ENCODE measurements around the gene RSL24D1.

The RSL24D1 gene

DNA sequence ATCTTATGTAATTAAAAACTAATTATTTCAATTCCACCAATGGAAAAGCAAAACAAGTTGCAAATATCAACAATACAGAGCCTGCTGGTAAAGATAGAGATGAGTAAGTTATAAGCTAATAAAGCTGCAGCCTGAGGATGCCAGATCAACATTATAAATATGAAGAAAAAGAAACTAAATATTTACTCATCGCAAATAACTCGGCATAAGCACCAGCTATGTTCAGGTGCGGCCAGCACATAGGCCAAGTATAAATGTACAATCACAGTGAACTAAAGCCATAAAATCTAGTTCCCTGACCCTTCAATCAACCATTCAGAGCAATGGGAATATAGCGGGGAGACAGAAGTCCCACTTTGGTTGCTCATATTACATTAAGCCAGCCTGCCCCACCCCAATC, 7.7 kb upstream of the RSL24D1 start:
- H3K27me3 ChIP-seq (ENCODE audit: insufficient read depth, low read depth): no peaks in the 10 kb centered on the region
- H3K27ac ChIP-seq: no peak overlapping the region
- no peaks in the 10 kb centered on the region for H4K20me1 ChIP-seq (ENCODE audit: insufficient read depth)
- no peaks in the 10 kb centered on the region for H3K4me1 ChIP-seq (ENCODE audit: low read depth, poor library complexity, severe bottlenecking)
- no peak for TF ChIP-seq CTCF (conservative IDR thresholded peaks at IDR 0.05; ENCODE audit: low read depth, low read length)
- H3K9ac ChIP-seq: no peak overlapping the region
- no peak overlapping the region for H2AFZ ChIP-seq (ENCODE audit: low read depth)
- H3K79me2 ChIP-seq (ENCODE audit: insufficient read depth, low read depth): no peaks in the 10 kb centered on the region
- H3K4me3 ChIP-seq (IDR thresholded peaks at IDR 0.05; ENCODE audit: insufficient read depth, low read depth, low read length): no peak overlapping the region
- H3K36me3 ChIP-seq (ENCODE audit: insufficient read depth): no peaks in the 10 kb centered on the region; the same call in 1 of the 2 replicates
- no peak overlapping the region for H3K4me2 ChIP-seq

- H3K4me2 ChIP-seq: no peak overlapping the region
- H2AFZ ChIP-seq (ENCODE audit: low read depth): no peak overlapping the region
- H3K9ac ChIP-seq: no peak overlapping the region
- no peaks in the 10 kb centered on the region for H4K20me1 ChIP-seq (ENCODE audit: insufficient read depth)
- no peaks in the 10 kb centered on the region; the same call in 1 of the 2 replicates for H3K36me3 ChIP-seq (ENCODE audit: insufficient read depth)
- no peaks in the 10 kb centered on the region for H3K27me3 ChIP-seq (ENCODE audit: insufficient read depth, low read depth)
- peaks cover 10% of the 10 kb centered on the region for H3K4me1 ChIP-seq (ENCODE audit: low read depth, poor library complexity, severe bottlenecking)
- no peak overlapping the region for H3K4me3 ChIP-seq (IDR thresholded peaks at IDR 0.05; ENCODE audit: insufficient read depth, low read depth, low read length)
- H3K79me2 ChIP-seq (ENCODE audit: insufficient read depth, low read depth): no peaks in the 10 kb centered on the region
- H3K27ac ChIP-seq: no peak overlapping the region
- no peak for TF ChIP-seq CTCF (conservative IDR thresholded peaks at IDR 0.05; ENCODE audit: low read depth, low read length)
Observed at GRCh38 chr15:55202206-55202605, 5.5 kb upstream of the RSL24D1 start.

DNA sequence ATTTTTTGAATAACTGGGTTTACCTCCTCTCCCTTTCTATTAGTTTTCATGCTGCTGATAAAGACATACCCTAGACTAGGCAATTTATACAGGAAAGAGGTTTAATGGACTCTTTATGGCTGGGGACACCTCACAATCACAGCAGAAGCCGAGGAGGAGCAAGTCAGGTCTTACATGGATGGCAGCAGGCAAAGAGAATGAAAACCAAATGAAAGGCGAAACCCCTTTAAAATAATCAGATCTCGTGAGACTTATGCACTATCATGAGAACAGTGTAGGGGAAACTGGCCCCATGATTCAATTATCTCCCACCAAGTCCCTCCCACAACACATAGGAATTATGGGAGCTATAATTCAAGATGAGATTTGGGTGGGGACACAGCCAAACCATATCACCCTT, 2.0 kb upstream of the RSL24D1 start:
- no peak overlapping the region for H3K4me3 ChIP-seq (IDR thresholded peaks at IDR 0.05; ENCODE audit: insufficient read depth, low read depth, low read length)
- TF ChIP-seq CTCF (conservative IDR thresholded peaks at IDR 0.05; ENCODE audit: low read depth, low read length): no peak
- no peaks in the 10 kb centered on the region for H3K27me3 ChIP-seq (ENCODE audit: insufficient read depth, low read depth)
- H3K79me2 ChIP-seq (ENCODE audit: insufficient read depth, low read depth): peaks cover 29% of the 10 kb centered on the region
- no peak overlapping the region for H3K27ac ChIP-seq
- peaks cover 32% of the 10 kb centered on the region for H3K4me1 ChIP-seq (ENCODE audit: low read depth, poor library complexity, severe bottlenecking)
- no peak overlapping the region for H2AFZ ChIP-seq (ENCODE audit: low read depth)
- no peak overlapping the region for H3K9ac ChIP-seq
- H4K20me1 ChIP-seq (ENCODE audit: insufficient read depth): peaks cover 5% of the 10 kb centered on the region
- no peak overlapping the region for H3K4me2 ChIP-seq
- H3K36me3 ChIP-seq (ENCODE audit: insufficient read depth): no peaks in the 10 kb centered on the region

- Histone ChIP-seq H3K9ac (peak overlapping the region; percentile 89; the same call in 1 of the 2 replicates), H3K79me2 (ENCODE audit: insufficient read depth, low read depth) (peaks cover 38% of the 10 kb centered on the region), H4K20me1 (ENCODE audit: insufficient read depth) (peaks cover 12% of the 10 kb centered on the region), H2AFZ (ENCODE audit: low read depth) (peak overlapping the region; percentile 64), H3K4me2 (peak overlapping the region; percentile 78), H3K27me3 (ENCODE audit: insufficient read depth, low read depth) (no peaks in the 10 kb centered on the region), H3K36me3 (ENCODE audit: insufficient read depth) (no peaks in the 10 kb centered on the region), H3K4me3 (IDR thresholded peaks at IDR 0.05; ENCODE audit: insufficient read depth, low read depth, low read length) (no peak overlapping the region), H3K27ac (peak overlapping the region; percentile 86), H3K4me1 (ENCODE audit: low read depth, poor library complexity, severe bottlenecking) (peaks cover 41% of the 10 kb centered on the region)
- no peak for TF ChIP-seq CTCF (conservative IDR thresholded peaks at IDR 0.05; ENCODE audit: low read depth, low read length)
Observed at GRCh38 chr15:55197719-55198118, 978 bp upstream of the RSL24D1 start.
